SH-SY5Y (cell line): Measurements from ENCODE around the gene OR1E2.

Source experiments
- GATA2 ChIP-seq: IDR thresholded peaks from 2 replicates; pipeline ENCODE4 v1.6.1; 2011; ENCODE audit warnings: mild to moderate bottlenecking, low read depth, low read length
- GATA3 ChIP-seq: IDR thresholded peaks from 2 replicates; pipeline ENCODE4 v1.6.1; 2011; ENCODE audit warnings: low read depth, mild to moderate bottlenecking, low read length, moderate library complexity

DNA sequence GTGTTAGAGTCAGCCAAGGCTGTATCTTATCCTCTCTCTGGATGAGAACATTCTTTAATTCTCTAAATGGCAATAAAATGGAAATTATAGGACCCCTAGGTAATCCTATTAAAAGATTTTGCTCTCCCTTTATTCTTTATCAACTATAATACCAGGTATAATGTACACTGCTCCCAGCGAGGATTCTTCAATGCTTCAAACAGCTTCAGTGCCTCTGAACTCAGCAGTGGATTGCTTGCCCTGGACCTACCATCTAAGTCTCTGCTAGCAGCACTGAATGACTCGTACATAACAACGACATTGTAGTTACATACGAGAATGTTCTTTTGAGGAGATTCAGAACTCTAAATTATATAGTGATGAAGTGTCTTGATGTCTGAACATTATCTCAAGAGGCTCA is 43.9 kb downstream of the OR1E2 start:
- TF ChIP-seq GATA3 (no peak), GATA2 (no peak)
